GM12872 (cell line): ENCODE measurements around the gene TNFRSF1B.

Experiments
- TF ChIP-seq, protein P1 (sequence below): IDR thresholded peaks from 3 replicates; pipeline ENCODE4 v1.5.1; 2011; ENCODE audit warnings: low read depth, mild to moderate bottlenecking, low read length, moderate library complexity; ENCODE audit not compliant: insufficient read depth

Gene TNFRSF1B

DNA sequence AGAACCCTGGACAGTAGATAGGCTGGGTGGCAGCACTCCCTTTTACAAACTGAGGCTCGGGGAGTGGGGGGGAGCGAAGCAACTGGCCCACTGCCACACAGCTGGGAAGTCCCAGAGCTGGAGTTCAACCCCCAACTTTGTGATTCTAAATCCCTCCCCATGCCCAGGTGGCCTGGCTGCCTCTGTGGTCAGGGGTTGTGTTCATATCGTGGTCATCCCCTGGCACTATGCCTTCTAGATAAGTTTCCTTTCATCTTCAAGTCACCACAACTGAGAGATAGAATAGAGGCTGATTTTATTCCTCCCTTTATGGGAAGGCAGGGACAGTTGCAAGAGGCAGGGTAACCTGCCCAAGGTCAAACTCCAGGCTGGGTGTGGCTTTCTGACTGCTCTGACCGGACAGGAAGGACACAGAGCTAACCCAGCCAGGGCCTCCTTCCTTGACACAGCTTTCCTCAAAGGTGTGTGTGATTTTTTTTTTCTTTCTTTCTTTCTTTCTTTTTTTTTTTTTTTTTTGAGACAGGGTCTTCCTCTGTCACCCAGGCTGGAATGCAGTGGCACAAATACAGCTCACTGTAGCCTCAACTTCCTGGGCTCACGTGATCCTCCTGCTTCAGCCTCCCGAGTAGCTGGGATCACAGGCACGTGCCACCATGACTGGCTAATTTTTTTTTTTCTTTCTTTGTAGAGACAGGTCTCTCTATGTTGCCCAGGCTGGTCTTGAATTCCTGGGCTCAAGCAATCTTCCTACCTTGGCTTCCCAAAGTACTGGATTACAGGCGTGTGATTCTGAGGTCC lies 18.4 kb upstream of the TNFRSF1B start:
- TF ChIP-seq, protein P1, sequence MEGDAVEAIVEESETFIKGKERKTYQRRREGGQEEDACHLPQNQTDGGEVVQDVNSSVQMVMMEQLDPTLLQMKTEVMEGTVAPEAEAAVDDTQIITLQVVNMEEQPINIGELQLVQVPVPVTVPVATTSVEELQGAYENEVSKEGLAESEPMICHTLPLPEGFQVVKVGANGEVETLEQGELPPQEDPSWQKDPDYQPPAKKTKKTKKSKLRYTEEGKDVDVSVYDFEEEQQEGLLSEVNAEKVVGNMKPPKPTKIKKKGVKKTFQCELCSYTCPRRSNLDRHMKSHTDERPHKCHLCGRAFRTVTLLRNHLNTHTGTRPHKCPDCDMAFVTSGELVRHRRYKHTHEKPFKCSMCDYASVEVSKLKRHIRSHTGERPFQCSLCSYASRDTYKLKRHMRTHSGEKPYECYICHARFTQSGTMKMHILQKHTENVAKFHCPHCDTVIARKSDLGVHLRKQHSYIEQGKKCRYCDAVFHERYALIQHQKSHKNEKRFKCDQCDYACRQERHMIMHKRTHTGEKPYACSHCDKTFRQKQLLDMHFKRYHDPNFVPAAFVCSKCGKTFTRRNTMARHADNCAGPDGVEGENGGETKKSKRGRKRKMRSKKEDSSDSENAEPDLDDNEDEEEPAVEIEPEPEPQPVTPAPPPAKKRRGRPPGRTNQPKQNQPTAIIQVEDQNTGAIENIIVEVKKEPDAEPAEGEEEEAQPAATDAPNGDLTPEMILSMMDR, result no peak

DNA sequence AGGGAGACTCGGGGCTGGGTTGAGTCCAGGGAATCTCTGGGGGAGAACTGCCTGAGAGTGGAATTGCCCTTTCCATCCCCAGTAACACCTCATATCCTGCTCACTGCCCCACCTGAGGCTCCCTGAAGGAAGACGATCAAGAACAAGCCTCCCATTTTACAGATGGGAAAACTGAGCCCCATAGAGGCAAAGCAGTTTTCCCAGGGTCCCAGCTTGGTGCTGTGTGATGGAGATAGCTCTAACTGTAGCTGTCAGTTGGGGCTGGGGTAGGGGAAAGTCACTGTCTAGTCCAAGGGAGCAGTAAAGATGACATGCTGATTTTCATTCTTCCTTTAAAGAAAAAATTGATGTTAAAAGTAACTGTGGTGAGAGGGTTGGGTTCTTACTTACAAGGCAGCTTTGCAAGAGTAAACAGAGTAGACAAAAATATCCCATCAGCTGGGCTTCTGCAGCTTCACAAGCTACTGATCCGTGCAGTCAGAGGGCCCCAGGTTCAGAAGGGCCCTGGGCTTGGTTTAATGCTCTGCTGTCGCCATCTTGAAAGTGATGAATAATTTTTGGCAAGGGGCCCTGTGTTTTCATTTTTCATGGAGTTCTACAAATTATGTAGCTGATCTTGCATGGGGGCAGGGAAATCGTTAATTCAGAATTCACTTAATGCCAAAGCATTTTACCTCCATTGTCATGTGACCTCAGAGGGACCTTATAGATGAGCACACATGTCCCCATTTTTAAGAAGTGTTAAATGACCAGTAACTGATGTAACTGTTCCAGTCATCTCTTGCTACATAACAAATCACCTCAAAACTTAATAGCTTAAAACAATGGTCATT lies 17.6 kb upstream of the TNFRSF1B start:
- TF ChIP-seq, protein P1, result no peak

DNA sequence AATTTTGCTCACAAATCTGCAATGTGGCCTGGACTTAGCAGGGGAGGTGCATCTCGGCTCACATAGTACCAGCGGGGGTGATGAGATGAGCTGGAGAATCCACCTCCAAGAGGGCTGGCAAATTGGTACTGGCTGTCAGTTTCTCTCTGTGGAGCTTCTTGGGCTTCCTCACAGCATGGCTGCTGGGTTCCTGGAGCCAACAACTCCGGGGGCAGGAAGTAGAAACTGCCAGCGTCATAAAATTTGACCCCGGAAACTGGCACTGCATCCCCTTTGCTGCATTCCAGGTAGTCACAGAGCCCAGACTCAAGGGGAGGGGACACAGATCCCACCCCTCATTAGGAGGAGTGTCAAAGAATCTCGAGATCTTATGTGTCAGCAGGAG lies 17.0 kb upstream of the TNFRSF1B start:
- TF ChIP-seq, protein P1, result no peak

DNA sequence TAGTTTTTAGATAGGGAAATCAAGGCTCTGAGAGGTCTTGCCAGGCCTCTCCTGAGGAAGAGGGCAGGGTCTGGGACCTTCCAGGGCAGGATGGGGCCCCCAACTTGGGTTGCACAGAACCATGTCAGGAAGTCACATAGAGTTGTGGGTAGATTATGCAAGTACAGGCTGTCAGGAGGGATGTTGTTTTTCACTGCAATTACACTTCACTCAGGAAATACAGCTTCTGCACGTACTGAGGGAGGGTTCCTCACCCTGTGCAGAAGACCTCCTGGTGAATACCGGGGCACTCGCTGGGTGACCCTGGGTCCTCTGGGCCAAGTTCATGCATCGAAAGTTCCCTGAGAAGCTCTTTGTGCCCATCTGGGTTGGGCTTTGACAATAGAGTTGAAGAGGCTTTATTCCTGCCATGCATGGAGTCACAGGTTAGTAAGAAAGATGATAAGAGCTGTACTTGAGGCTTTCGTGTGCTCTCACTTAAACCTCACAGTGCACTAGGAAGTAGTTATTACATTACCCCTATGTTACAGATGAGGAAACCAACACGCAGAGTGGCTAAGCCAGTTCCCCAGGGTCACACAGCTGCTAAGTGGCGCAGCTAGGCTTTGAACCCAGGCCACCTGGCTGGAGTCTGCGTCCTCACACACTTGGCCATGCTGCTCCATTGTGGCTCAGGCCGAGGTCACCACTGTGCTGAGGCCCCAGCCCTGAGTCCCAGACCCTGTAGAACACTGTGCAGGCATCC lies 16.2 kb upstream of the TNFRSF1B start:
- TF ChIP-seq, protein P1, result no peak

DNA sequence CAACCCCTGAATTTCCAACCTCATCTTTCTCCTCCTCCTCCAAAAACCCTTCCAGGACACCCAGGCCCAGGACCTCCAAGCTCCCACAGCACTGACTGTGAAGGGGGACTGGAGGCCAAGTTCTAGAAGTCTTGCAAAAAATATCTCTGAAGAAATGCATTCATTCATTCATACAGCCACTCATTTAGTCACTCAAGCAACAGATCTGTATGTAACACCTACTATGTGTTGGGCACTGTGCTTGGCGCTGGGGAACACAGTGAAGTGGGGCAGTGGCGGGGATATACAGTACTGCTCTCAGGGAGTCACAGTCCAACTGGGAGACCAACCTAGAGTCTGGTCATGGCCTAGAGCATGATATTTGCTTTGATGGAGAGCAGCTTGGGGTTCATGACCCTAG lies 15.3 kb upstream of the TNFRSF1B start:
- TF ChIP-seq, protein P1, result no peak

DNA sequence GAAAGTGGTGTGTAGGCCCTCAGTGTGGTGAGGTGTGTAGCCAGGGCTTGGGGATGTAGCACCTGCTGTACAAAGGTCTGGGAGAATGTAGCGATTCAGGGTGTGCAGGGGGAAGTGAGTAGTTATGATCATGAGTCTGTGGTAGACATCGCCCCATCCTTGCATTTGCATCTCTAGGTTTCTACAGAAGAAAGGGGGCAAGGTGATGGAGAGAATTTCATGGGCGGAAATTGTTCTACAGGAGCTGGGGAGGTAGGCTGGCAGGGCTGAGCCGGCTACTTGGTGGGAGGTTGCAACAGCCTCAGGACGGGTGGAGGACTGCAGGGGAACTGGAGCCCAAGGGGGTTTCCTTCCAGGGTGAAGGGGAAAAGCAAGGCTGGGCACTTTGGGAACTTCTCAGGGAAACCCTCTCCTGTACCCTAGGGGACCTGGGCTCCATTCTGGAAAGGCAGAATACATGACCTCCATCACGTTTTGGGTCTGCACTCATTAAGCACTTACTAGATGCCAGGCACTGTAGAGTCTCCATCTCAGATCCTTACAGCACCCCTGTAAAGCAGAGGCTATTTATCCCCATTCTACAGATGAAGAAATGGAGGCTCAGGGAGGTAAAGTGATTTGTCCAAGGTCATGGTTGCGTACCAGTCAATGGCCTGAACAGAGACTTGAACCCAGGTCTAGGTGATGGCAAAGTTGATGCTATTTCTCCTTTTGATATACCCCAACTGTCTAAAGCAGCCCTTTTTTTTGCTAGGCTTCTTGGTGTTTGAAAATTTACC lies 14.5 kb upstream of the TNFRSF1B start:
- TF ChIP-seq, protein P1, result no peak
